A549 (cell line): Measurements from ENCODE around the gene P3R3URF. TPM values are rescaled to one million over a fixed set of nuclear protein-coding genes. Genes with fewer than 3 reads are reported as not detected.

Source experiments
- ATAC-seq, 2 experiments: fragments of 200-7000 bp in 1 of 2; fragments of >200 bp in 1 of 2; cut with Nextera tagmentation in 1 of 2; cut with Tn5 transposase in 1 of 2; 3 replicates each; pipeline versions ENCODE4 v1.8.0 to v1.9.1; 2018 to 2020; ENCODE audit warnings: mild to moderate bottlenecking in 1 of 2, moderate library complexity in 1 of 2
- CTCF ChIA-PET: fragments of 300-600 bp; sonication (Branson Sonifier 250); formaldehyde crosslinking; extraction: SDS; loops from one replicate; lab custom pipeline; 2021; ENCODE audit warnings: antibody characterized with exemption, inconsistent platforms; lab: Yijun Ruan, JAX
- POLR2A ChIA-PET: fragments of 350-600 bp; formaldehyde crosslinking; extraction: SDS; loops from one replicate; lab custom pipeline; 2021; ENCODE audit warnings: antibody characterized with exemption, inconsistent platforms; lab: Yijun Ruan, JAX
- DNase-seq, 2 experiments: peaks; one replicate each; pipeline versions ENCODE4 v3.0.0 to v3.0.0-alpha.2; 2011 to 2016; ENCODE audit warnings: low read depth in 1 of 2, low spot score in 1 of 2
- FAIRE-seq: peaks from 2 replicates; lab custom pipeline; 2011; peaks lifted over from hg19 to GRCh38; lab: Jason Lieb, UNC
- H3K27ac ChIP-seq, 2 experiments: fragments of >200 bp; sonication (Bioruptor Twin); formaldehyde crosslinking; 3 replicates each; pipeline ENCODE4 v1.5.1; 2016 to 2017
- H3K4me1 ChIP-seq: fragments of >200 bp; sonication (Bioruptor Twin); formaldehyde crosslinking; 3 replicates; pipeline ENCODE4 v1.6.1; 2016
- H3K4me2 ChIP-seq: fragments of >200 bp; sonication (Bioruptor Twin); formaldehyde crosslinking; 3 replicates; pipeline ENCODE4 v1.6.1; 2016
- H3K4me3 ChIP-seq: fragments of >200 bp; sonication (Bioruptor Twin); formaldehyde crosslinking; 3 replicates; pipeline ENCODE4 v1.5.1; 2016
- H3K9me3 ChIP-seq: fragments of >200 bp; sonication (Bioruptor Twin); formaldehyde crosslinking; 3 replicates; pipeline ENCODE4 v1.6.1; 2016
- E2F6 ChIP-seq: IDR thresholded peaks from 2 replicates; pipeline ENCODE4 v1.6.1; 2012; ENCODE audit warnings: low read depth, borderline replicate concordance
- HOXB13 ChIP-seq: fragments of 250-450 bp; sonication (Bioruptor Pico); IDR thresholded peaks from 2 replicates; pipeline ENCODE4 v1.5.0; 2020; ENCODE audit warnings: low read depth, mild to moderate bottlenecking, moderate library complexity
- MYC ChIP-seq: IDR thresholded peaks from 2 replicates; pipeline ENCODE4 v1.6.1; 2012; ENCODE audit warnings: mild to moderate bottlenecking, inconsistent platforms, low read length, improper control_type of control experiment, borderline replicate concordance
- WGBS: methylation state at CpG from one replicate; pipeline ENCODE4 v1.1.6; 2017; ENCODE audit errors: missing lambda C conversion rate; 5-methylcytosine and 5-hydroxymethylcytosine counted together
- polyA plus RNA-seq, 4 experiments: library from polyadenylated mRNA; depleted of rRNA in 3 of 4; stranded (reverse); fragments of >200 nt; fragmentation: RNase III in 1 of 4; extraction: RNeasy Plus Mini Kit Qiagen cat#74134 plus additional on column Dnase treatment in 1 of 4; gene quantifications; 2 replicates in 3 of 4; 3 replicates in 1 of 4; pipeline ENCODE4 v1.2.3, GENCODE V29; 2011 to 2017
- small RNA-seq, 6 experiments: library from RNA; depleted of rRNA; stranded (forward); fragments of <200 nt; gene quantifications; one replicate each; pipeline ENCODE3, GENCODE V24; 2012

Gene P3R3URF
- polyA plus RNA-seq, 2 of the 4 experiments (the other 2 are of a cell fraction) = not detected

GRCh38 chr1:46128344-46128743 is 47.9 kb downstream of the P3R3URF start:
- H3K4me3 ChIP-seq = no peak overlapping the region
- H3K27ac ChIP-seq = no peak overlapping the region
- peaks cover 13% of the 10 kb centered on the region for H3K4me1 ChIP-seq
- no peak for ATAC-seq
- POLR2A ChIA-PET = no interaction called here
- peak in 1 of 2 experiments; percentile 21 for DNase-seq
- no peaks in the 10 kb centered on the region for H3K9me3 ChIP-seq
- 70% methylated on average over 3 of the region's 3 CpGs for WGBS
- CTCF ChIA-PET = interaction anchor here (1.1 kb wide), 1 partner anchor 9 kb away, joined by 4 read pairs; no protein-coding TSS in a partner anchor
- TF ChIP-seq E2F6 (no peak), MYC (no peak), HOXB13 (CRISPR knock-in tag) (no peak)
- TF ChIP-seq, all 56 proteins: peak for 0
- no peak for FAIRE-seq
- 0 out of 3 replicates have a peak overlapping the region, but pooled peaks have one; percentile 37 for H3K4me2 ChIP-seq

Small RNA genes within 50 kb of the gene (small RNA-seq; reads per million reads assigned to genes)
- 0 reads per million in 6 experiments for gene AL672043.1

Other genes with a start within 250 kb of the P3R3URF start
- 1.6 and 2.2 TPM in 2 replicates for gene PIK3R3, start 43.9 kb downstream of the P3R3URF start, polyA plus RNA-seq (2011; rRNA removed)
- gene PIK3R3, start 43.9 kb downstream of the P3R3URF start, polyA plus RNA-seq (2017; fragmentation: RNase III; extraction: RNeasy Plus Mini Kit Qiagen cat#74134 plus additional on column Dnase treatment) = 1.8 to 2.1 TPM (median 2.0 TPM) in 3 replicates
- 2.1 and 3.1 TPM in 2 replicates for gene TSPAN1, start 1.4 kb downstream of the P3R3URF start, polyA plus RNA-seq (2011; rRNA removed)
- gene TSPAN1, start 1.4 kb downstream of the P3R3URF start, polyA plus RNA-seq (2017; fragmentation: RNase III; extraction: RNeasy Plus Mini Kit Qiagen cat#74134 plus additional on column Dnase treatment) = 1.8 to 3.1 TPM (median 2.1 TPM) in 3 replicates
- 33.5 and 39.5 TPM in 2 replicates for gene POMGNT1, start 21.9 kb upstream of the P3R3URF start, polyA plus RNA-seq (2011; rRNA removed)
- 32.4 to 33.4 TPM (median 33.1 TPM) in 3 replicates for gene POMGNT1, start 21.9 kb upstream of the P3R3URF start, polyA plus RNA-seq (2017; fragmentation: RNase III; extraction: RNeasy Plus Mini Kit Qiagen cat#74134 plus additional on column Dnase treatment)
- not detected in 2 replicates for gene LURAP1, start 26.8 kb upstream of the P3R3URF start, polyA plus RNA-seq (2011; rRNA removed)
- not detected in 3 replicates for gene LURAP1, start 26.8 kb upstream of the P3R3URF start, polyA plus RNA-seq (2017; fragmentation: RNase III; extraction: RNeasy Plus Mini Kit Qiagen cat#74134 plus additional on column Dnase treatment)
- gene RAD54L, start 71.3 kb upstream of the P3R3URF start, polyA plus RNA-seq (2011; rRNA removed) = 10.0 and 10.9 TPM in 2 replicates
- gene RAD54L, start 71.3 kb upstream of the P3R3URF start, polyA plus RNA-seq (2017; fragmentation: RNase III; extraction: RNeasy Plus Mini Kit Qiagen cat#74134 plus additional on column Dnase treatment) = 12.7 to 14.0 TPM (median 14.0 TPM) in 3 replicates
- 28.6 and 32.5 TPM in 2 replicates for gene LRRC41, start 127.1 kb upstream of the P3R3URF start, polyA plus RNA-seq (2011; rRNA removed)
- 30.1 to 34.1 TPM (median 33.4 TPM) in 3 replicates for gene LRRC41, start 127.1 kb upstream of the P3R3URF start, polyA plus RNA-seq (2017; fragmentation: RNase III; extraction: RNeasy Plus Mini Kit Qiagen cat#74134 plus additional on column Dnase treatment)
- 514 and 762 TPM in 2 replicates for gene UQCRH, start 127.2 kb upstream of the P3R3URF start, polyA plus RNA-seq (2011; rRNA removed)
- gene UQCRH, start 127.2 kb upstream of the P3R3URF start, polyA plus RNA-seq (2017; fragmentation: RNase III; extraction: RNeasy Plus Mini Kit Qiagen cat#74134 plus additional on column Dnase treatment) = 766 to 800 TPM (median 793 TPM) in 3 replicates
- 23.3 and 30.2 TPM in 2 replicates for gene NSUN4, start 164.3 kb upstream of the P3R3URF start, polyA plus RNA-seq (2011; rRNA removed)
- 11.7 to 13.2 TPM (median 12.0 TPM) in 3 replicates for gene NSUN4, start 164.3 kb upstream of the P3R3URF start, polyA plus RNA-seq (2017; fragmentation: RNase III; extraction: RNeasy Plus Mini Kit Qiagen cat#74134 plus additional on column Dnase treatment)
- 0.66 and 1.2 TPM in 2 replicates for gene FAAH, start 217.8 kb upstream of the P3R3URF start, polyA plus RNA-seq (2011; rRNA removed)
- 0.98 to 1.3 TPM (median 1.2 TPM) in 3 replicates for gene FAAH, start 217.8 kb upstream of the P3R3URF start, polyA plus RNA-seq (2017; fragmentation: RNase III; extraction: RNeasy Plus Mini Kit Qiagen cat#74134 plus additional on column Dnase treatment)